COLO668 (cell line): ENCODE results near the gene CCNI.
"Not testable (repeated sequence)": the region's sequence is repeated elsewhere in the genome, so short reads cannot be mapped to it uniquely, and the experiment has no call there.

ENCODE experiments used
- DNase-seq: peaks from one replicate; lab custom pipeline; 2025; ENCODE audit not compliant: unreplicated experiment; lab: John Stamatoyannopoulos, UW

Gene CCNI, protein sequence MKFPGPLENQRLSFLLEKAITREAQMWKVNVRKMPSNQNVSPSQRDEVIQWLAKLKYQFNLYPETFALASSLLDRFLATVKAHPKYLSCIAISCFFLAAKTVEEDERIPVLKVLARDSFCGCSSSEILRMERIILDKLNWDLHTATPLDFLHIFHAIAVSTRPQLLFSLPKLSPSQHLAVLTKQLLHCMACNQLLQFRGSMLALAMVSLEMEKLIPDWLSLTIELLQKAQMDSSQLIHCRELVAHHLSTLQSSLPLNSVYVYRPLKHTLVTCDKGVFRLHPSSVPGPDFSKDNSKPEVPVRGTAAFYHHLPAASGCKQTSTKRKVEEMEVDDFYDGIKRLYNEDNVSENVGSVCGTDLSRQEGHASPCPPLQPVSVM

DNA sequence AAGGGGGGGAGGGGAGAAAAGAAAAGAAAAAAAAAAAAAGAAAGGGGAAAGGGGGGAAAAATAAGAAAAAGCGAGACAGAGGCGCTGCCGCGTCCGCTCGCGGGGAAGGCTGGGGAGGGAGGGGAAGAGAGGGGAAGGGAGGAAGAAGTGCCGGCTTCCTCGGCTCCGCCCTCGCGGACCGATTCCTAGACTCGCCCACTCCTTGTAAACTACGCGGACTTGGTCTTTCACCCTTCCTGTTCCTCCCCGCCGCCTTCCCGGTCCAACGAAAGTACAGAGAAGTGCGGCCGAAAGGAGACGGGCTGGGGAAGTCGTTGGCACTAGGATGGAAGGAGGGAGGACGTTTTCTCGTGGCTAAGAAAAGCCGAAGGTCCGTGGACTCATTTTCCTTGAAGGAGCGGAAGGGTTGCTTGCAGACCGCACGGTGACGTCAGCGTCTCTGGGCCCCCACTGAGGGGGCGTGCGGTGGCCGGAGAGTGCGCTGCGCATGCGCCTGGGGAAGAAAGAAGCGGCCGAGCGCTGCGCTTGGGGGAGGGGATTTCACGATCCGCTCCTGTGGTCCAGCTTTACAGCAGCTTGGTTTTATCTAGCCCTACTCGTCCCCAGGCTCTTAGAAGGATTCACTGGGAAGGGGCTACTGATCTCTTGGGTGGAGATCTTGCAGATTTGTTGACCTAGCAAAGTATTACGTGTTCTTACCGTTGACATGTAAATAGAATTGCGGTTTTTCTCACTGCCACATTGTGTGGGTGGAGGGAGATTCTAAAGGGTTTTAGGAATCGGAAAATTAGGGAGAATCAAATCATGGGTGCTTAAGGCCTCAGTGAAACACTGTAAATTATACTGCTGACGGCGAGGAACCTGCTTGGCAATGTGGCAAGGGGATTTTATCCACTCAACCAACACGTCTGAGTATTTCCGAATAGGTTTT is at the start of gene CCNI:
CCNI (minus strand) TSS at position 121 of the 931 bp plus-strand sequence. CDS start 9,627 bp downstream, outside the sequence.
- DNase-seq, result peak; percentile 98

DNA sequence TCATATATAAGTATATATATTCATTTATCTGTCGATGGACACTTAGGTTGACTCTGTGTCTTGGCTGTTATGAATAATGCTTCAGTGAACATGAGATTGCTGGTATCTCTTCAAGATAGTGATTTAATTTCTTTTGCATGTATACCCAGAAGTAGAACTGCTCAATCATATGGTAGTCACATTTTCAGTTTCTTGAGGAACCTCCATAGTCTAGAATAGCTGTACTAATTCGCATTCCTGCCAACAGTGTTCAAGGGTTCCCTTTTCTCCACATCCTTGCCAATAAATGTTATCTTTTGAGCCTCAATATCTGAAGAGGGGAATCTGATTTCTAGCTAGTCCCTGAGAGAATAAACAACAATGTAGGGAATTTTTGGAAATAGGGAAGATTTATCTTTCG is 48.8 kb upstream of the CCNI start:
- no peak for DNase-seq

DNA sequence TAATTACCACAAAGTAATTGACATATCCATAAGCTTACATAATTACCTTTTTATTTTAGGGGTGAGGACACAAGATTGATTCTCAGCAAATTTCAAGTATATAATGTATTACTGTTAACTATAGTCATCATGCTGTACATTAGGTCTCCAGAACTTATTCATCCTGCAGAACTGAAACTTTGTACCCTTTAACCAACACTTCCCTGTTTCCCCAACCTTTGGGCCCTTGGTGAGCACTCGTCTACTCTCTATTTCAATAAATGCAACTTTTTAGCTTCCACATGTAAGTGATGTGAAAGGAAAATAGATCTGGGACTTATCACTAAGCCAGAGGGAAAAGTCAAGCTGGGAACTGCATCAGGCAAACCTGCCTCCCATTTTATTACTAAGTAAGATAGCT is 47.6 kb upstream of the CCNI start:
- DNase-seq, result no peak

DNA sequence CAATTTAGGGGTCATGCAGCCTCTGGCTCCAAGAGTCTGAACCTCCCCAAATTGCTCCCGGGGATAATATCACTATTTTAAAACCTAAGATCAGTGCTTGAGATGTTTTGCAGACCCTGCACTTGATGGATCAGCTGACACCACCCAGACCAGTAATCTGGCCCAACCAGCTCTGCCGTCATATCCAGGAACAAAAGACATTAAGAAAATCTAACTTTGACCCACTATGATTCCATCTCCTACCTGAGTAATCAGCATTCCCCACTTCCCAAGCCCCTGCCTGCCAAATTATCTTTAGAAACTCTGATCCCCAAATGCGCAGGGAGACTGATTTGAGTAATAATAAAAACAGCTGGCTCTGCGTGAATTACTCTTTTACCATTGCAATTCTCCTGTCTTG is 46.9 kb upstream of the CCNI start:
- DNase-seq, result no peak

DNA sequence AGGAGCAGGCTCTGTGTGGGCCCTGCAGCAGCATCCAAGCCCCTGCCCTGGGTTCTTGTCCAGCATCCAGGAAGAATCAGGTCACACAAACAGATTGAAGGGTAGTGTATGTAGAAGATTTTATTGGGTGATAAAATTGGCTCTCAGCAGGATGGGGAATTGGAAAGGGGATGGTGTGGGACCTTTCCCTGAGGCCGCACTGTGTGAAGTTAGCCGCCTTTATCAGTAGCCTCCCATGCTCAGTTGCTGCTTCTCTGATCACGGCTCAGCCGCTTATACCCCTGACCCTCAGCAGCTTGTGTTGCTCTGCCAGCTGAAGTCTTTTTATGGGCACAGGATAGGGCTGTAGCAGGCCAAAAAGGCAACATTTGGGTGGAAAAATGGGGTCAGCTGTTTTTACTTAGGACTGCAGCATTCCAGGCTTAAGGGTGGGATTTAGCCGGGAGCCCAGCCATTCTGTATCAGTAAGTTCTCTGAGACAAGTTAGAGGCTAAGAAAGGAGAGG is 46.0 kb upstream of the CCNI start:
- no peak for DNase-seq

DNA sequence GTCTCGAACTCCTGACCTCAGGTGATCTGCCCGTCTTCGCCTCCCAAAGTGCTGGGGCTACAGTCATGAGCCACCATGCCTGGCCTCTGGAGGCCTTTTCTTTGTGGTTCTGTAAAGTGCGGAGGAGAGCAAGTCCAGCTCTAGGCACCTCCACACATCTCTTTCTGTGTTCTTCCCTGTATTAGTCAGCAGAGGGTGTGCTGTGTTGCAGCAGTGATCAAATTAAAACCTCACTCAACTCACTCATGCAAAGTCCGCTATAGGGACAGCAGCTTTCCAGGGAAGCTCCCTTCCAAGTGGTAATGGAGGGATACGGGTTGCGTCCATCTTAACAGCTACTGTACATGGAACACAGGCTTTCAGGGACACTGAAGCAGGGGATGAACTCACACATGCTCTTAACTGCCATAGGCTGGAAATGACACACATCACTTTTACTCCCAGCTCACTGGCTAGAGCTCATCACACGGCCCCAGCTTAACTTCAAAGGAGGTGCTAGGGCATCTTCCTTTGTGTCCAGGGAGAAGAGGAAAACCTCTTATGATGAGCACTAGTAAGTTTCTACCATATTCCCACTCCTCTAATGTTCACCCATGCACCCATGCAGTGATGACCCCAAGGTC is 45.2 kb upstream of the CCNI start:
- DNase-seq, result no peak

DNA sequence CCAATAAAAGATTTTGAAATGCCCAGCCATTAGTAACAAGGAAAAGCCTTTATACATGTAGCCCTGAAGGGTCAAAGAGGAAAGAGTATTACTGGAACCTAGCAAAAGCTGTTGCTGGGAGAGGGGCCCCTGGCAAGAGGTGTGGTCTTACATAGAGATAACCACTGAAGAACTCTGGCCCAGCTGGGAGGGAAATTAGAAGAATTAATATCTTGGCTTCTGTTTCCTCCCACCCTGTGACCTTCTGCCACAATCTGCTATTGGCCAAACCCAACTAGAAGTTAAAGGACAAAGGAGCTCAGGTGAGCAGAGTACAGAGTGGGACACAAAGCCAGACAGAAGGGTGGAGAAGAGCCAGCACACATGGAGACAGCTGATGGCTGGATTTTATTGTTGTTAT is 41.9 kb upstream of the CCNI start:
- no peak for DNase-seq

DNA sequence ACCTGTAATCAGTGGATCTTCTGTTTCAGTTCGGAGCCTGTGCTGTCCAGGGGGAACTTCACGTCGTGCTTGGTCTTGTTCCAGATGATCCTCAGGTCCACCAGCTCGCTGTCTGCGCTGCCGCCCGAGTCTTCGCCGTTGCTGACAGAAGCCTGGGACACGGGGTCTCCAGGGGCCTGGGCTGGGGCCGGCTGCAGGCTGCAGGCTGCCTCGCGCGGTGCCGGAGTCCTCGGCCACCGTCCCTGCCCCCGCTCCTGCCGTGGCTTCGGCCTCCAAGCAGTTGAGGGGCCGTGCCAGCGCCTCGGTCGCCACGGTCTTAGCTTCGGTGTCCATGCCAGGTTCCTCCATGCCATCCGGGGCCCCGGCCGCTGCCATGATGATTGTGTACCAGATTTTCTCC is 37.3 kb upstream of the CCNI start:
- no peak for DNase-seq

DNA sequence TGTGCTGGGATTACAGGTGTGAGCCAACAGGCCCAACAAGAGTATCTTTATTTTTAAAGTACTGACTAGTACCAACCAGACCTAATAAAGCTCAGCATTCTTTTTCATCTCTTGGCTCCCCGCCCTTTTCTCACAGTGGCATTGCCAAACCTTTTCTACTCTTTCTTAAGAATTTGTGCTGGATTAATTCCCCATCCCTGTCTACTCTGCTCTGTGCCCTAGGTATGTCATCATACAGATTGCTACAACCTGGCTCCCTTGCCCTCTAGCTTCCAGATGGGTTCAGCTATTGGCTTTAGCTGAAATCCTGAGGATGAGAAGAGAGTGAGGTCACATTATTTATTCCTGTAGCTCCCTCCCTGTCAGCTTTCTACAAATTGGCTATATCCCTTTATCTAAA is 34.9 kb upstream of the CCNI start:
- DNase-seq, result no peak

DNA sequence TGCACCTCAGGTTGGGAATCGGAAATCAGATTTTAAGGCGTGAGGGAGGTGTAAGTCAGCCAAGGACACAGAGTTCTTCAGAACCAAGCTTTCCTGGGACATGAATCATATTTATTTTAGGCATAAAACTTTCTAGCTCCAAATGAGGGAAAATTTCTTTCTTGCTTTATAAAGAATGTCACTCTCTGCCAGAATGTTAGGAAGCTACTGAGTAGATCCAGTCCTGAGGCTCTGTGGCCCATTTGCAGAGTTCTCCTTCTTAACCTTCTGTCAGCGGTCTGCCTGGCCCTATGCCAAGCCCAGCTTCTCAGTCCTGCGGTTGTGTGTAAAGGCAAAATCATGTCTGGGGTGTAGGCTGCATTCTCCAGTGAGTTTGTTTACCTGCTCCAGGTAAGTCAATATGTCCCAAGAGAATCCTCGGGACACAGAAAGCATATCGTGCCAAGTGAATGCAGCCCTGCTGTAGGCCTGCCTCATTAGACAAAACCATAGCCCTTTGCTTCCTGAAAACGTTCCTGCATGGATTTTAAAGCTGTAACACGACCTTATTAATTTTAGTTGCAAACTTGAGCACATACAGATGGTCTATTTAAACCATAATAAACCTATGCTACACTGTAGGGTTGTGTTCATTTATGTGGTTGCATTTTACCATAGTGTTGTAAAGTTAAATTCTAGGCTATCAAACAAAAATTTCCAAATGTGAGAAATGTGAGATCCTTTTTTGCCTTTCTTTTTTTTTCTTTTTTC is 29.2 kb upstream of the CCNI start:
- peak; percentile 83 for DNase-seq

DNA sequence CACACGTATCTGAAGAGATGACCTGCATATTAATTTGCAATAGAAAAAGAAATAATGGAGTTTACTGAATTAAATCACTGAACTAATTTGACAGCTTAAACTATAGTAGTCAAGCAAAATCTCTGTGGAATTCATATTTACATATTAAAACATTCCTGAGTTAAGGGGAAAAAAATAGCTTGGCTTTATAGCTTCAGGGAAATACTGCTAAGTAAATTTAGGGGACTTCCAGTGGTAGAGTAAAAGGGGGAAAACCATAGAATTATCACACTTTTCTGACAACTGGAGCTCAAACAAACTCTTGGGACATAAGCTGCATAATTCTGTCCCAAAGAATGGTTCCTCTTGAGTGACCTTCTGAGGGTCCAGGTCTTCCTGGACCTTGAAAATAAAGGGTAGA is 28.6 kb upstream of the CCNI start:
- no peak for DNase-seq

DNA sequence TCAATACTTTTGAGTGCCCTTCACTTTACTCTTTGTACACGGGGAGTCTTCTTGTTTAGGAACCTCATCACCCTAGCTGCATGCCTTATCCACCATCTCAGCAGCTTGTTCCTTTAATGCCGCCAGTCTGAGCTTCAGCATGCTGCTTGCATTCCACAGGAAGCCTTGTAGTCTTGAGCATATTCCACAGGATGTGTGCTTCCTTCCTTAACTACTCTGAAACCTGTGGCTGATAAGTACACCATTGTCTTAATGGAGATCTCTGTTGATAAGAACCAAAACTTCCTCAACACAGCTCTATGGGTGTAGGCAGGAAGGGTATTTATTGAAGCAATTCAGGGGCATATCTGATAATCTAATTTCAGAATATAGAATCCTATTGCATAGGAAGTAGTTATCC is 24.4 kb upstream of the CCNI start:
- DNase-seq, result no peak

DNA sequence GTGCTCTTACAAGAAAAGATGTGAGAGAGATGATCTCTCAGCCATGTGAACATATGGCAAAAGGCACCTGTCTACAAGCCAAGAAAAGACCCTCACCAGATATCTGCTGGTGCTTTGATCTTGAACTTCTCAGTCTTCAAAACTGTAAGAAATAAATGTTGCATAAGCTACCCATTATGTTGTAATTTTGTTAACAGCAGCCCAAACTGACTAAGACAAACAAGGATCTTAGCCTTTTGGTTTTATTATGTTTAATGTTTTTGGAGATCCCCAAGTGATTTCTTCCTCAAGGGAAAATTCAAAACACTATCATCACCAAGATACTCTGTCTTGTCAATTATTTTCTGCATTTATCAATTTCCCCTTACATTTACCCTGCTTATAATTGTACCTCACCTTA is 21.8 kb upstream of the CCNI start:
- no peak for DNase-seq

DNA sequence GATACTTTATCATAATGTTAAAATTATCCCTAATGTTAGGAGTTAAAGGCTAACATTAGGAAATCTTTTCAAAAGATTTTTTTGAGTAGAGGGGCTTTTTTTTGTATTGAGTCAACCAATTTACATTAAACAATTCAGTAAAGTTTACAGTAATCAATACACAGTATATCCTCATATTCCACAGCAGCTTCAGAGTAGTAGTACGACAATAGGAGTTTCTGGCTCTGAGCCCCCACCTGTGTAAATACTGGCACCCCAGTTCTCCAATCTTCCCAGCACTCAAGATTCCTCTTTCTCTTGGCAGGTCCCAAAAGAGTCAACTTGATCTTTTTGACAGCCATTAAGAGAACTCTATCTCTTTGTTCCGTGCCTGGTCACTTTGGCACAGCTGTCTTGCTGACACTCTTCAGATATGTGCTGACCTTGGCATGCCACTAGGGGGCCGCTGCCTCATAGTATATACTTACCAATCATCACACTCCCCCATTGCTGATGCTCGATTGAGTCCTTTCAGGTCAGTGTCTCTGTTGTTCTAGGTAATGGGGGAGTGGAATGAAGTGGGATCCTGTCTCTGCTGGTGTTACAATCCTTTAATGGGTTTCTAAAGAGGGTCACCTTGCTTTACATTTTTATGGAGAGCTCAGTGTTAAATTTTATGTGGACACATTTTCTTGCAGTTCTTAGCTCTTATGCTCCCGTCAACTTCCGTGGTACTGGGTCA is 19.5 kb upstream of the CCNI start:
- peak; percentile 74 for DNase-seq

DNA sequence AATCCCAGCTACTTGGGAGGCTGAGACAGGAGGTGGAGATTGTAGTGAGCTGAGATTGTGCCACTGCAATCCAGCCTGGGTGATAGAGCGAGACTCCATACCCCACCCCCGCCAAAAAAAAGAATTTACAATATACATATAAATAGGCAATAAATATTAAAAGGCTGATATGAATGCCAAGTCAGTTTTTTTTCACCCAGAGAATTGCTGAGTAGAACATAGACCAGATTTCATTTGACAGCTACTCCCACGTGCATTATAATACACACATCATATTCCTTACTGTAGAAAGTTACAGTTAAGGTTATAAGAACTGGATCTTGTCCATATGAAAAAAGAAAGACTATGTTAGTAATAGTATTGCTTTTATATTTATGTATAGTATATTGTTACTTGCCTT is 18.7 kb upstream of the CCNI start:
- no peak for DNase-seq

DNA sequence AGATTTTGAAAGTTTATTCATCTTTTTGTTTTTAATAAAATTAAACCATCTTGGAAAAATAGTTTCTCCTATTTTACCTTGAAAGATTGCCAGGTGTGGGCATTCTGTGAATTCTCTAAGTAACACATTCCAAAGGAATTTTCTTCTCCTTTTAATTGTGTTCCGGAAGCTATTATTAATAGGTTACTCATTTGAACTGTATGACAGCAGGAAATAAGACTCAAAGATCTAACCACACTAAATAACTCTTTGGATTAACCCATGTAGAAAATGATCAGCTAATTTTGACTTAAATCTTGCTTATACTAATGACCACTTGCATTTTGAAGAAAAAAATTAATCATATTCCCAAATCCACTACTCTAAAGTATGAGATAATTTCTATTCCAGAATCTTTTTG is 17.6 kb upstream of the CCNI start:
- DNase-seq, result no peak

DNA sequence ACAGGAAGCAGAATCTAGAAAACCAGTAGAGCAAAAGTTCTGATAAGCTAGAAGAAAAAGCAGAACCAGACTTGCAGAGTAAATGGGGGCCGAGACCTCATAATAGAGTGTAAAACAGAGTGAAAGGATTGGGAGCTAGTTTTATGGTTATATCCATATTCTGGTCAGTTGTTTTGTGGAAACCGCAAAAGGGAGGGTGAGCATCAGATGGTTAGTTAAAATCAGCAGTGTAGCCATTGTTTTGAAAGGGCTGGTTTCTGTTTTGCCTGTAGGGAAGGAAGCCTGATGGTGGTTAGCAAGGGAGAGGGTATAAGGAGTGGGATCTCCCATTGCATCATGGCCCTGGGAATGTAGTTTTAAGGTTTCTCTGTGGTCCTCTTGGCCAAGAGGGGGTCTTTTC is 17.2 kb upstream of the CCNI start:
- no peak for DNase-seq

DNA sequence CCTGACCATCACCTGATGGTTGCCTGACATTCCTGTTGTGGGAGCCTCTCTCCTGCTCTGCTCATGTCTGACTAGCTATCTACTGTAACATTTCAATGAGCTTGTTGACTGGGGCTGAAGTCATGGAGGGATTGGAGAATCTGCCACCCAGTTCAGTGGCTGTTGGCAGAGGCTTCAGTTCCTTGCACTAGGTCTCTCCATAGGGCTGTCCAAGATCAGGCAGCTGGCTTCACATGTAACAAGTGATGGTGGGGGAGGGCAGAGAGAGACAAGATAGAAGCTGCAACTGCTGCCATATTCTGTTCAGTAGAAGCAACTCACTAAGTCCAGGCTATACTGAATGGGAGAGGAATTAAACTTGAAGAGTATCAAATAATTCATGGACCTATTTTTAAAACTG is 14.1 kb upstream of the CCNI start:
- no peak for DNase-seq

DNA sequence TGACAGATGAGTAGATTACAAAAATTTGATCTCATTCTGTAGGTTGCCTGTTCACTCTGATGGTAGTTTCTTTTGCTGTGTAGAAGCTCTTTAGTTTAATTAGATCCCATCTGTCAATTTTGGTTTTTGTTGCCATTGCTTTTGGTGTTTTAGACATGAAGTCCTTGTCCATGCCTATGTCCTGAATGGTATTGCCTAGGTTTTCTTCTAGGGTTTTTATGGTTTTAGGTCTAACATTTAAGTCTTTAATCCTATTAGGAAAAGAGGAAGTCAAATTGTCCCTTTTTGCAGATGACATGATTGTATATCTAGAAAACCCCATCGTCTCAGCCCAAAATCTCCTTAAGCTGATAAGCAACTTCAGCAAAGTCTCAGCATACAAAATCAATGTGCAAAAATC is 11.2 kb upstream of the CCNI start:
- DNase-seq, result not testable (repeated sequence)

DNA sequence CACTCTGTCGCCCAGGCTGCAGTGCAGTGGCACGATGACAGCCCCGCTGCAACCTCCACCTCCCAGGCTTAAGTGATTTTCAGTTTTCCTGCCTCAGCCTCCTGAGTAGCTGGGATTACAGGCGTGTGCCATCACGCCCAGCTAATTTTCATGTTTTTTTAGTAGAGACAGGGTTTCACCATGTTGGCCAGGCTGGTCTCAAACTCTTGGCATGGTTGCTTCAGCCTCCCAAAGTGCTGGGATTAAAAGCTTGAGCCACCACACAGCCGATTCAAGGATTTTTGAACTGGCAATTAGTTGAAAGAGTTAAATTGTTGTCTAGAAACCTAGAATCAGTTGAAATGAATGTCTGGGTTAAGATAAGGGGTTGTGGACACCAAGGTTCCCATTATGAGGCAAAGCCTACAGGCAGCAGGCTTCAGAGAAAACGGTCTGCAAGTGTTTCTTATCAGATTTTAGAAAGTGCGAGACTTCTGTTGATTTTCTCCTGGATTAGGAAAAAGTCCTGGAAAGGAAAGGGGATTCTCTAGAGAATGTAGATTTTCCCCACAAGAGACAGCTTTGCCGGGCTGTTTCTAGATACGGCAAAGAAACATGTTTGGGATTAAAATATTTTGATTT is 8.3 kb upstream of the CCNI start:
- DNase-seq, result no peak
